Measurements from ENCODE around the gene APP.

DNA sequence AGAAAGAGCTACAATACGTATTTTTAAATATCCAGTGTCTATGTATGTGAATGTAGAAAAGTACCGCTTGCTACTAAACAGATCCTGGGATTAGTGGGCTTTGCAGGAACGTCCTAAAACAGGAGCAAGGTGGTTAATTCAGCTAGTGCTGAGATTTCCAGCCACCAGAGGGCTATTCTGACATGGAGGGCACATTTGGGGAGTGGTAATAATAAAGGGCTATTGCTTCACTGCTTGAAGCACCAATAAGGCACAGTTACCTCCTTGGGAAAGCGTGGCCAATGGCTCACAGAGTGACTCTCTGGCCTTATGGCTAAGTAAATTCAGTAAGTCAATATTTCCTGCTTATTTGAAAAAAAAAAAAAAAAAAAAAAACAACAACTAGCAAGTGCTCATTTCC lies 283.4 kb downstream of the APP start:
- no peak for TF ChIP-seq POLR2A (IDR thresholded peaks at IDR 0.05)
- TF ChIP-seq, protein P1, sequence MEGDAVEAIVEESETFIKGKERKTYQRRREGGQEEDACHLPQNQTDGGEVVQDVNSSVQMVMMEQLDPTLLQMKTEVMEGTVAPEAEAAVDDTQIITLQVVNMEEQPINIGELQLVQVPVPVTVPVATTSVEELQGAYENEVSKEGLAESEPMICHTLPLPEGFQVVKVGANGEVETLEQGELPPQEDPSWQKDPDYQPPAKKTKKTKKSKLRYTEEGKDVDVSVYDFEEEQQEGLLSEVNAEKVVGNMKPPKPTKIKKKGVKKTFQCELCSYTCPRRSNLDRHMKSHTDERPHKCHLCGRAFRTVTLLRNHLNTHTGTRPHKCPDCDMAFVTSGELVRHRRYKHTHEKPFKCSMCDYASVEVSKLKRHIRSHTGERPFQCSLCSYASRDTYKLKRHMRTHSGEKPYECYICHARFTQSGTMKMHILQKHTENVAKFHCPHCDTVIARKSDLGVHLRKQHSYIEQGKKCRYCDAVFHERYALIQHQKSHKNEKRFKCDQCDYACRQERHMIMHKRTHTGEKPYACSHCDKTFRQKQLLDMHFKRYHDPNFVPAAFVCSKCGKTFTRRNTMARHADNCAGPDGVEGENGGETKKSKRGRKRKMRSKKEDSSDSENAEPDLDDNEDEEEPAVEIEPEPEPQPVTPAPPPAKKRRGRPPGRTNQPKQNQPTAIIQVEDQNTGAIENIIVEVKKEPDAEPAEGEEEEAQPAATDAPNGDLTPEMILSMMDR (IDR thresholded peaks at IDR 0.05), result peak; percentile 26 to 60 (median 34)
- no peak for TF ChIP-seq EP300 (IDR thresholded peaks at IDR 0.05; ENCODE audit: low read depth)
- no peak for TF ChIP-seq POLR2AphosphoS5 (IDR thresholded peaks at IDR 0.05)
